Measurements from ENCODE around the gene DBH. TPM values are rescaled to one million over a fixed set of nuclear protein-coding genes. Genes with fewer than 3 reads are reported as not detected.

The DBH gene
- total RNA-seq, 1 donor from 2014 or later: not detected

DNA sequence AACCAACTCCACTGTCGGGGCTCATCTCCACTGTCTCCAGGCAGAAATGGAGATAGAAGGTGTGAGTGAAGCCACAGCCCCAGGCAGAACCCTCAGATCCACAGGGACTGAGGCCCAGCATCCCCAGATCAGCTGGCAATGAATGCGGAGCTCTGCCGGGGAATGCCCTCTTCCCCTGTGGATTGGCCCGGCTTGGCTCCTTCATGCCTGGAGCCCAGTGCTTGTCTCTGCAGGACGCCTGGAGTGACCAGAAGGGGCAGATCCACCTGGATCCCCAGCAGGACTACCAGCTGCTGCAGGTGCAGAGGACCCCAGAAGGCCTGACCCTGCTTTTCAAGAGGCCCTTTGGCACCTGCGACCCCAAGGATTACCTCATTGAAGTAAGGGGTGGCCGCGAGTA is 3.5 kb downstream of the DBH start:
- H3K4me2 ChIP-seq (ENCODE audit: low read length): no peak overlapping the region
- H3K27me3 ChIP-seq (ENCODE audit: insufficient read depth, low read length): peaks cover 22% of the 10 kb centered on the region
- no peaks in the 10 kb centered on the region for H4K20me1 ChIP-seq (ENCODE audit: insufficient read depth, low read length)
- no peaks in the 10 kb centered on the region for H3K4me1 Mint-ChIP-seq (ENCODE audit: low read depth, unreplicated experiment)
- no peak overlapping the region for H3K27ac ChIP-seq (ENCODE audit: low read depth, low read length)
- TF ChIP-seq, protein P1, sequence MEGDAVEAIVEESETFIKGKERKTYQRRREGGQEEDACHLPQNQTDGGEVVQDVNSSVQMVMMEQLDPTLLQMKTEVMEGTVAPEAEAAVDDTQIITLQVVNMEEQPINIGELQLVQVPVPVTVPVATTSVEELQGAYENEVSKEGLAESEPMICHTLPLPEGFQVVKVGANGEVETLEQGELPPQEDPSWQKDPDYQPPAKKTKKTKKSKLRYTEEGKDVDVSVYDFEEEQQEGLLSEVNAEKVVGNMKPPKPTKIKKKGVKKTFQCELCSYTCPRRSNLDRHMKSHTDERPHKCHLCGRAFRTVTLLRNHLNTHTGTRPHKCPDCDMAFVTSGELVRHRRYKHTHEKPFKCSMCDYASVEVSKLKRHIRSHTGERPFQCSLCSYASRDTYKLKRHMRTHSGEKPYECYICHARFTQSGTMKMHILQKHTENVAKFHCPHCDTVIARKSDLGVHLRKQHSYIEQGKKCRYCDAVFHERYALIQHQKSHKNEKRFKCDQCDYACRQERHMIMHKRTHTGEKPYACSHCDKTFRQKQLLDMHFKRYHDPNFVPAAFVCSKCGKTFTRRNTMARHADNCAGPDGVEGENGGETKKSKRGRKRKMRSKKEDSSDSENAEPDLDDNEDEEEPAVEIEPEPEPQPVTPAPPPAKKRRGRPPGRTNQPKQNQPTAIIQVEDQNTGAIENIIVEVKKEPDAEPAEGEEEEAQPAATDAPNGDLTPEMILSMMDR (IDR thresholded peaks at IDR 0.05; ENCODE audit: insufficient read depth, low read depth, low read length): no peak
- TF ChIP-seq EZH2 (IDR thresholded peaks at IDR 0.05; ENCODE audit: insufficient read depth, low read length): no peak
- DNase-seq (ENCODE audit: low read depth) (no peak), FAIRE-seq (no peak)
- no peak overlapping the region for H3K27ac Mint-ChIP-seq (ENCODE audit: unreplicated experiment)
- no peaks in the 10 kb centered on the region for H3K9me3 Mint-ChIP-seq (ENCODE audit: unreplicated experiment)
- no peaks in the 10 kb centered on the region for H3K4me1 ChIP-seq (ENCODE audit: insufficient read depth, low read length)
- H3K36me3 ChIP-seq (ENCODE audit: insufficient read depth, low read length): no peaks in the 10 kb centered on the region
- no peak overlapping the region for H3K9ac ChIP-seq (ENCODE audit: low read length)
- no peak overlapping the region for H2AFZ ChIP-seq (ENCODE audit: low read depth, low read length)
- H3K4me3 ChIP-seq (ENCODE audit: insufficient read depth, low read depth, low read length): no peak overlapping the region
- no peaks in the 10 kb centered on the region for H3K36me3 Mint-ChIP-seq (ENCODE audit: low read depth, unreplicated experiment)
- H3K27me3 Mint-ChIP-seq (ENCODE audit: low read depth, unreplicated experiment): peaks cover 58% of the 10 kb centered on the region
- no peaks in the 10 kb centered on the region for H3K79me2 ChIP-seq (ENCODE audit: insufficient read depth, low read length)
- no peaks in the 10 kb centered on the region for H3K9me3 ChIP-seq (ENCODE audit: insufficient read depth, low read depth, low read length)
- no peak overlapping the region for H3K4me3 Mint-ChIP-seq (ENCODE audit: unreplicated experiment)

GRCh38 chr9:133640160-133640559 is 4.0 kb downstream of the DBH start:
- H3K4me3 ChIP-seq (ENCODE audit: insufficient read depth, low read depth, low read length): no peak overlapping the region
- no peak overlapping the region for H3K4me2 ChIP-seq (ENCODE audit: low read length)
- H3K9ac ChIP-seq (ENCODE audit: low read length): no peak overlapping the region
- Mint-ChIP-seq H3K27ac (ENCODE audit: unreplicated experiment) (no peak overlapping the region), H3K36me3 (ENCODE audit: low read depth, unreplicated experiment) (no peaks in the 10 kb centered on the region), H3K4me1 (ENCODE audit: low read depth, unreplicated experiment) (peaks cover 2% of the 10 kb centered on the region), H3K9me3 (ENCODE audit: unreplicated experiment) (no peaks in the 10 kb centered on the region), H3K4me3 (ENCODE audit: unreplicated experiment) (no peak overlapping the region), H3K27me3 (ENCODE audit: low read depth, unreplicated experiment) (peaks cover 59% of the 10 kb centered on the region)
- H3K9me3 ChIP-seq (ENCODE audit: insufficient read depth, low read depth, low read length): no peaks in the 10 kb centered on the region
- H3K27me3 ChIP-seq (ENCODE audit: insufficient read depth, low read length): peaks cover 18% of the 10 kb centered on the region
- DNase-seq (ENCODE audit: low read depth) (no peak), FAIRE-seq (no peak)
- TF ChIP-seq, protein P1 (IDR thresholded peaks at IDR 0.05; ENCODE audit: insufficient read depth, low read depth, low read length): no peak
- TF ChIP-seq EZH2 (IDR thresholded peaks at IDR 0.05; ENCODE audit: insufficient read depth, low read length): no peak
- no peaks in the 10 kb centered on the region for H3K36me3 ChIP-seq (ENCODE audit: insufficient read depth, low read length)
- H2AFZ ChIP-seq (ENCODE audit: low read depth, low read length): no peak overlapping the region
- H4K20me1 ChIP-seq (ENCODE audit: insufficient read depth, low read length): no peaks in the 10 kb centered on the region
- H3K79me2 ChIP-seq (ENCODE audit: insufficient read depth, low read length): no peaks in the 10 kb centered on the region
- H3K4me1 ChIP-seq (ENCODE audit: insufficient read depth, low read length): no peaks in the 10 kb centered on the region
- no peak overlapping the region for H3K27ac ChIP-seq (ENCODE audit: low read depth, low read length)

DNA sequence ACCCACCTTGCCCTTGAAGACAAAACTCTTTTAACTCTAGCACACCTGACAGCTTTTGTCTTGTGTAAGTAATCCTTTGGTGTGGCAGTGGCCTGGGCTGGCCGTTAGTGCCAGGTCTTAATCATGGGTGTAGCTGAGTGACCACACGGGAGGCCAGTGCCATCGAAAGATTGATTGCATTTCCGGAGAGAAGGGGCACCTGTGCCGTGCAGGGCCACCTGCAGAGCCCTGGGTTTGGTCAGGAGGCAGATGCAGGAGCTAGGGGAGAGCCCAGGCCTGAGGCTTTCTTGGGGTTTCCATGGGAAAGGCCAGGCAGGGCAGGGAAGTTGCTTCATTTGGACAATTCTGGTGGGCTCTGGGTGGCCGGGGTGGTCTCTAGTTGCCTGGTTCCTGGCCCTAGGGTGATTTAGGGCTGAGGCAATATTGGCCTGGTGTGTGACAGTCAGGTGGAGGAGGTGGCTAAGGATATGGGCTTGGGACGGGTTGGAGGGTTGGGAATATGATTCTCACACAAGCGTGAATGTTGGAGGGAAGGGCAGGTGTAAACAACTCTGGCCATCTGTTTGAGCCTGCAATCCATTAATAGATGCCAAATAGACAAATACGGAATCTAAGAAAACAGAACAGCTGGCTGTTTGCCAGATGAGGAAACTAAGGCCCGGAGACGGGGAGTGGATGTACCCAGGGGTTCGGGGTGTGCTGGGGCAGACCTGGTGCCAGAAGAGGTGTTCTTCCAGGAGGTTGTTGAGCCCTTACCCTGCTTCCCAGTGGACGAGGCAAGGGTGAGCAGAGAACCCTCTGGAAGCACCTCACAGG is 4.6 kb downstream of the DBH start:
- no peak overlapping the region for H3K4me3 ChIP-seq (ENCODE audit: insufficient read depth, low read depth, low read length)
- TF ChIP-seq, protein P1 (IDR thresholded peaks at IDR 0.05; ENCODE audit: insufficient read depth, low read depth, low read length): no peak
- no peak for TF ChIP-seq EZH2 (IDR thresholded peaks at IDR 0.05; ENCODE audit: insufficient read depth, low read length)
- Mint-ChIP-seq H3K36me3 (ENCODE audit: low read depth, unreplicated experiment) (no peaks in the 10 kb centered on the region), H3K27ac (ENCODE audit: unreplicated experiment) (peak overlapping the region; percentile 38), H3K27me3 (ENCODE audit: low read depth, unreplicated experiment) (peaks cover 59% of the 10 kb centered on the region), H3K4me3 (ENCODE audit: unreplicated experiment) (no peak overlapping the region), H3K4me1 (ENCODE audit: low read depth, unreplicated experiment) (peaks cover 4% of the 10 kb centered on the region), H3K9me3 (ENCODE audit: unreplicated experiment) (no peaks in the 10 kb centered on the region)
- H3K36me3 ChIP-seq (ENCODE audit: insufficient read depth, low read length): no peaks in the 10 kb centered on the region
- no peaks in the 10 kb centered on the region for H3K79me2 ChIP-seq (ENCODE audit: insufficient read depth, low read length)
- H2AFZ ChIP-seq (ENCODE audit: low read depth, low read length): no peak overlapping the region
- H3K9me3 ChIP-seq (ENCODE audit: insufficient read depth, low read depth, low read length): no peaks in the 10 kb centered on the region
- peaks cover 20% of the 10 kb centered on the region for H3K27me3 ChIP-seq (ENCODE audit: insufficient read depth, low read length)
- DNase-seq (ENCODE audit: low read depth) (no peak), FAIRE-seq (no peak)
- no peak overlapping the region for H3K4me2 ChIP-seq (ENCODE audit: low read length)
- no peak overlapping the region for H3K9ac ChIP-seq (ENCODE audit: low read length)
- H4K20me1 ChIP-seq (ENCODE audit: insufficient read depth, low read length): no peaks in the 10 kb centered on the region
- no peak overlapping the region for H3K27ac ChIP-seq (ENCODE audit: low read depth, low read length)
- H3K4me1 ChIP-seq (ENCODE audit: insufficient read depth, low read length): no peaks in the 10 kb centered on the region

Data from astrocyte (in vitro differentiated cells and primary cell).